ENCODE data around the gene AGBL3. TPM values are rescaled to one million over a fixed set of nuclear protein-coding genes. Genes with fewer than 3 reads are reported as not detected.
A peak's percentile ranks its signal among the peaks of the same experiment; 100 is the strongest.

Gene AGBL3
- total RNA-seq, 1 donor from 2014 or later, result 4.9 TPM

- TF ChIP-seq CTCF (IDR thresholded peaks at IDR 0.05) (no peak), POLR2AphosphoS5 (IDR thresholded peaks at IDR 0.05; ENCODE audit: insufficient read depth in 1 of 2, low read depth in 1 of 2) (peak in 1 of 2 donors; percentile 11)
- Histone ChIP-seq H3K9me3 (no peaks in the 10 kb centered on the region), H3K27ac (peak overlapping the region; percentile 95), H3K36me3 (peaks cover 0 to 1% of the 10 kb centered on the region in 2 donors), H3K27me3 (no peaks in the 10 kb centered on the region), H3K4me3 (peak overlapping the region; percentile 53 to 57), H3K4me1 (peaks cover 38% of the 10 kb centered on the region)
- DNase-seq (ENCODE audit: extremely low spot score in 2 of 2), result no peak
- intact Hi-C loops (cut with DNase I), result no loop called here
Measured at GRCh38 chr7:135147341-135147898, 161.1 kb downstream of the AGBL3 start.

- peaks cover 38% of the 10 kb centered on the region for H3K4me1 ChIP-seq
- peak within 1 kb of the TSS; percentile 53 to 57 for H3K4me3 ChIP-seq
- H3K36me3 ChIP-seq, result peaks cover 0 to 6% of the 10 kb centered on the region in 2 donors
- intact Hi-C loops (cut with DNase I), result no loop called here
- H3K27me3 ChIP-seq, result no peaks in the 10 kb centered on the region
- peak within 1 kb of the TSS; percentile 95 for H3K27ac ChIP-seq
- DNase-seq (ENCODE audit: extremely low spot score in 2 of 2), result peak in 1 of 2 donors; percentile 87
- H3K9me3 ChIP-seq, result no peaks in the 10 kb centered on the region
- peak in 1 of 2 donors; percentile 76 for TF ChIP-seq POLR2A (IDR thresholded peaks at IDR 0.05)
- TF ChIP-seq POLR2AphosphoS5 (IDR thresholded peaks at IDR 0.05; ENCODE audit: insufficient read depth in 1 of 2, low read depth in 1 of 2), result peak; percentile 52 to 89
- TF ChIP-seq CTCF (IDR thresholded peaks at IDR 0.05), result no peak
Measured at GRCh38 chr7:135147899-135148721, 161.8 kb downstream of the AGBL3 start, which contains the start of gene TMEM140. Gene TMEM140 (plus strand): TSS chr7:135148072. CDS start chr7:135164442, 16,370 bp downstream.

GRCh38 chr7:135150072-135150782 lies 163.9 kb downstream of the AGBL3 start:
- no peaks in the 10 kb centered on the region for H3K27me3 ChIP-seq
- peaks cover 38% of the 10 kb centered on the region for H3K4me1 ChIP-seq
- intact Hi-C loops (cut with DNase I), result no loop called here
- no peak for DNase-seq (ENCODE audit: extremely low spot score in 2 of 2)
- peaks cover 0 to 6% of the 10 kb centered on the region in 2 donors for H3K36me3 ChIP-seq
- H3K9me3 ChIP-seq, result peaks cover under 1% of the 10 kb centered on the region
- no peak for TF ChIP-seq POLR2A (IDR thresholded peaks at IDR 0.05)
- TF ChIP-seq POLR2AphosphoS5 (IDR thresholded peaks at IDR 0.05; ENCODE audit: insufficient read depth in 1 of 2, low read depth in 1 of 2), result no peak
- no peak for TF ChIP-seq CTCF (IDR thresholded peaks at IDR 0.05)
- peak overlapping the region in 1 of 2 donors; percentile 2 for H3K4me3 ChIP-seq
- peak overlapping the region; percentile 95 for H3K27ac ChIP-seq

GRCh38 chr7:135151132-135151531 lies 164.8 kb downstream of the AGBL3 start:
- TF ChIP-seq POLR2AphosphoS5 (IDR thresholded peaks at IDR 0.05; ENCODE audit: insufficient read depth in 1 of 2, low read depth in 1 of 2), result peak in 1 of 2 donors; percentile 24
- peak in 1 of 2 donors; percentile 12 for TF ChIP-seq POLR2A (IDR thresholded peaks at IDR 0.05)
- TF ChIP-seq CTCF (IDR thresholded peaks at IDR 0.05), result no peak
- Histone ChIP-seq H3K27me3 (no peaks in the 10 kb centered on the region), H3K36me3 (peaks cover 0 to 6% of the 10 kb centered on the region in 2 donors), H3K4me1 (peaks cover 38% of the 10 kb centered on the region), H3K9me3 (peaks cover 4% of the 10 kb centered on the region), H3K27ac (peak overlapping the region; percentile 95), H3K4me3 (no peak overlapping the region)
- intact Hi-C loops (cut with DNase I), result no loop called here
- DNase-seq (ENCODE audit: extremely low spot score in 2 of 2), result no peak
